HepG2 (cell line): ENCODE results near the gene AS3MT. TPM values are rescaled to one million over a fixed set of nuclear protein-coding genes. Genes with fewer than 3 reads are reported as not detected.

Source experiments
- ATAC-seq: fragments of 200-7000 bp; cut with Tn5 transposase; 3 replicates; pipeline ENCODE4 v1.9.1; 2020; ENCODE audit warnings: mild to moderate bottlenecking, moderate library complexity
- BruUV-seq: library from RNA; stranded (reverse); fragments of 400-500 nt; replicated peaks from 2 replicates; lab custom pipeline; 2021; lab: Mats Ljungman, UMichigan
- CTCF ChIA-PET: fragments of 300-600 bp; formaldehyde crosslinking; extraction: SDS; loops from one replicate; lab custom pipeline; 2021; ENCODE audit warnings: low total read pairs, inconsistent platforms, low intra/inter-chr PET ratio; lab: Yijun Ruan, JAX
- POLR2A ChIA-PET: fragments of 350-600 bp; sonication (Branson Sonifier 250); formaldehyde crosslinking; loops from one replicate; lab custom pipeline; 2020; ENCODE audit warnings: antibody characterized with exemption, inconsistent platforms; lab: Yijun Ruan, JAX
- DNase-seq: peaks from one replicate; pipeline ENCODE4 v3.0.0-alpha.2; 2015; ENCODE audit warnings: low spot score
- FAIRE-seq: peaks from 3 replicates; lab custom pipeline; 2011; peaks lifted over from hg19 to GRCh38; lab: Jason Lieb, UNC
- H2AFZ ChIP-seq: one replicate; pipeline ENCODE4 v1.6.1; 2011; ENCODE audit warnings: low read length, inconsistent platforms
- H3K27ac ChIP-seq: fragments of 300-600 bp; 3 replicates; pipeline ENCODE4 v1.8.0; 2011; ENCODE audit warnings: mixed run types, mild to moderate bottlenecking, mixed read lengths, low read length, inconsistent platforms; ENCODE audit not compliant: insufficient read depth; ENCODE audit errors: extremely low read length
- H3K27me3 ChIP-seq, 2 experiments: fragments of 200-600 bp in 1 of 2; 2 replicates in 1 of 2; 3 replicates in 1 of 2; pipeline versions ENCODE4 v1.6.0 to v1.8.0; 2011; ENCODE audit warnings: low read length in 2 of 2, mild to moderate bottlenecking in 2 of 2, moderate library complexity in 2 of 2, inconsistent platforms in 1 of 2; ENCODE audit not compliant: insufficient read depth in 2 of 2, control insufficient read depth in 1 of 2
- H3K36me3 ChIP-seq, 2 experiments: fragments of 200-600 bp in 1 of 2; replicated peaks in 1 of 2; 2 replicates in 1 of 2; 3 replicates in 1 of 2; pipeline versions ENCODE4 v1.5.1 to v1.8.0; 2011; ENCODE audit warnings: low read length in 2 of 2, inconsistent platforms in 1 of 2; ENCODE audit not compliant: insufficient read depth in 2 of 2, control insufficient read depth in 1 of 2
- H3K4me1 ChIP-seq: 2 replicates; pipeline ENCODE4 v1.5.1; 2012; ENCODE audit warnings: low read length, inconsistent platforms; ENCODE audit not compliant: insufficient read depth
- H3K4me2 ChIP-seq: 2 replicates; pipeline ENCODE4 v1.6.0; 2011; ENCODE audit warnings: low read depth, low read length, inconsistent platforms
- H3K4me3 ChIP-seq, 3 experiments: fragments of 200-600 bp in 1 of 3; sonication (generic), shearing (Covaris generic) in 1 of 3; replicated peaks in 1 of 3; 2 replicates each; pipeline ENCODE4 v1.5.1; 2011 to 2016; ENCODE audit warnings: low read length in 3 of 3, inconsistent platforms in 2 of 3, low read depth in 2 of 3, mild to moderate bottlenecking in 2 of 3, control low read depth in 1 of 3, mixed read lengths in 1 of 3; ENCODE audit not compliant: insufficient read depth in 1 of 3
- H3K79me2 ChIP-seq: one replicate; pipeline ENCODE4 v1.6.1; 2011; ENCODE audit warnings: low read length, inconsistent platforms; ENCODE audit not compliant: insufficient read depth
- H3K9ac ChIP-seq: 2 replicates; pipeline ENCODE4 v1.6.0; 2011; ENCODE audit warnings: mild to moderate bottlenecking, low read depth, low read length, inconsistent platforms; ENCODE audit not compliant: insufficient read depth
- H3K9me3 ChIP-seq: 2 replicates; pipeline ENCODE4 v1.5.1; 2012; ENCODE audit warnings: mild to moderate bottlenecking, low read length
- H4K20me1 ChIP-seq: 2 replicates; pipeline ENCODE4 v1.6.0; 2011; ENCODE audit warnings: inconsistent platforms, mild to moderate bottlenecking, low read length, moderate library complexity; ENCODE audit not compliant: insufficient read depth
- ATM ChIP-seq: fragments of 450-650 bp; IDR thresholded peaks from 2 replicates; pipeline ENCODE4 v1.7.1; 2017; ENCODE audit warnings: mild to moderate bottlenecking, borderline replicate concordance
- DDIT3 ChIP-seq: sonication (generic); formaldehyde crosslinking; IDR thresholded peaks from 2 replicates; pipeline ENCODE4 v1.4.0; 2020; ENCODE audit warnings: mild to moderate bottlenecking, missing genetic modification reagents
- EHMT2 ChIP-seq: fragments of 200-600 bp; sonication (generic); IDR thresholded peaks from 2 replicates; pipeline ENCODE4 v1.7.0; 2017; ENCODE audit warnings: antibody characterized with exemption, low read depth, low read length, borderline replicate concordance
- FOXA3 ChIP-seq: IDR thresholded peaks from 2 replicates; pipeline ENCODE4 v1.6.1; 2016; ENCODE audit warnings: missing genetic modification reagents, missing compliant biosample characterization
- HOXA7 ChIP-seq: sonication (generic); formaldehyde crosslinking; IDR thresholded peaks from 2 replicates; pipeline ENCODE4 v1.8.1; 2022; ENCODE audit warnings: mild to moderate bottlenecking, missing genetic modification reagents, moderate library complexity
- IKZF1 ChIP-seq: fragments of 450-650 bp; IDR thresholded peaks from 2 replicates; pipeline ENCODE4 v1.7.1; 2016
- LBX2 ChIP-seq: sonication (generic); formaldehyde crosslinking; IDR thresholded peaks from 2 replicates; pipeline ENCODE4 v1.5.0; 2020; ENCODE audit warnings: missing genetic modification reagents, mild to moderate bottlenecking, borderline replicate concordance
- MXI1 ChIP-seq: IDR thresholded peaks from 3 replicates; pipeline ENCODE4 v1.6.1; 2012; ENCODE audit warnings: low read depth, low read length, inconsistent platforms, borderline replicate concordance
- NFKB2 ChIP-seq: sonication (generic); formaldehyde crosslinking; IDR thresholded peaks from 2 replicates; pipeline ENCODE4 v1.4.0; 2020; ENCODE audit warnings: missing genetic modification reagents, borderline replicate concordance
- TOPORS ChIP-seq: sonication (generic); formaldehyde crosslinking; IDR thresholded peaks from 2 replicates; pipeline ENCODE4 v1.8.0; 2023; ENCODE audit warnings: mild to moderate bottlenecking, missing genetic modification reagents
- ZBTB37 ChIP-seq: sonication (generic); formaldehyde crosslinking; IDR thresholded peaks from 2 replicates; pipeline ENCODE4 v1.4.0; 2020; ENCODE audit warnings: mild to moderate bottlenecking, missing genetic modification reagents
- ZNF775 ChIP-seq: sonication (generic); formaldehyde crosslinking; IDR thresholded peaks from 2 replicates; pipeline ENCODE4 v1.4.0; 2020; ENCODE audit warnings: missing genetic modification reagents, mild to moderate bottlenecking, moderate library complexity, borderline replicate concordance
- WGBS: methylation state at CpG from one replicate; pipeline ENCODE4 v1.1.6; 2017; ENCODE audit warnings: low lambda C conversion rate; 5-methylcytosine and 5-hydroxymethylcytosine counted together
- in situ Hi-C: cut with HindIII; loops from 2 replicates; pipeline ENCODE4 v1.10.0; 2017; ENCODE audit warnings: low pct_unique_long_range_greater_than_20kb; ENCODE audit not compliant: extremely low pct_ligation_motif_present
- intact Hi-C: fragments of 100-400 bp; cut with micrococcal nuclease; formaldehyde crosslinking; loops from one replicate; pipeline ENCODE4 v1.10.0; 2022; ENCODE audit not compliant: unreplicated experiment
- polyA plus RNA-seq, 8 experiments: library from polyadenylated mRNA; depleted of rRNA in 3 of 8; stranded (reverse) in 7 of 8; unstranded in 1 of 8; fragments of >200 nt; fragmentation: Illumina TruSeq in 4 of 8; extraction: Trizol in 4 of 8; gene quantifications; 2 replicates each; pipeline versions ENCODE4 v1.2.1 to v1.2.3, GENCODE V29; 2011 to 2016; ENCODE audit warnings: low read depth in 4 of 8, missing spikeins in 1 of 8, mixed read lengths in 1 of 8; ENCODE audit not compliant: insufficient read depth in 1 of 8
- total RNA-seq, 5 experiments: library from RNA; depleted of rRNA; stranded (reverse); fragments of >200 nt; fragmentation: Illumina TruSeq; extraction: Trizol; gene quantifications; 2 replicates each; pipeline ENCODE4 v1.2.3, GENCODE V29; 2016; ENCODE audit warnings: low read depth in 1 of 5

AS3MT gene
- total and polyA plus RNA-seq, 2 of the 13 experiments (the other 11 are each of a cell fraction or from before 2014, with no cell fraction given) = 8.7 to 17.4 TPM

- in situ Hi-C loops (no loop called here), intact Hi-C loops (no loop called here)
- H3K9me3 ChIP-seq = no peaks in the 10 kb centered on the region
- H3K27me3 ChIP-seq = no peaks in the 10 kb centered on the region; a peak in 1 of 5 replicates
- DNase-seq = no peak
- no peaks in the 10 kb centered on the region for H3K79me2 ChIP-seq
- no peak for ATAC-seq
- POLR2A ChIA-PET = no interaction called here
- H3K27ac ChIP-seq = no peak overlapping the region
- no peaks in the 10 kb centered on the region for H3K36me3 ChIP-seq
- H3K9ac ChIP-seq = no peak overlapping the region
- H2AFZ ChIP-seq = no peak overlapping the region
- H3K4me3 ChIP-seq = no peak overlapping the region
- no TSS peak for BruUV-seq
- 72% methylated on average over 9 of the region's 9 CpGs for WGBS
- CTCF ChIA-PET = no interaction called here
- H4K20me1 ChIP-seq = no peaks in the 10 kb centered on the region
- no peak overlapping the region for H3K4me2 ChIP-seq
- no peak for TF ChIP-seq ZNF775 (CRISPR knock-in tag)
- no peak for TF ChIP-seq HOXA7 (CRISPR knock-in tag)
- no peak for TF ChIP-seq EHMT2
- no peak for TF ChIP-seq NFKB2 (CRISPR knock-in tag)
- TF ChIP-seq FOXA3 = no peak
- TF ChIP-seq ATM = no peak
- TF ChIP-seq MXI1 = no peak
- TF ChIP-seq LBX2 (CRISPR knock-in tag) = no peak
- peaks cover 32% of the 10 kb centered on the region for H3K4me1 ChIP-seq
- no peak for FAIRE-seq
These were observed 43.0 kb upstream of the AS3MT start for GRCh38 chr10:102826148-102826796.

GRCh38 chr10:102827597-102827975, 41.7 kb upstream of the AS3MT start:
- Histone ChIP-seq H2AFZ (no peak overlapping the region), H3K4me3 (no peak overlapping the region), H3K9me3 (no peaks in the 10 kb centered on the region), H3K27ac (no peak overlapping the region), H3K4me2 (no peak overlapping the region), H3K9ac (no peak overlapping the region), H3K4me1 (peaks cover 40% of the 10 kb centered on the region), H4K20me1 (no peaks in the 10 kb centered on the region), H3K36me3 (no peaks in the 10 kb centered on the region), H3K79me2 (no peaks in the 10 kb centered on the region), H3K27me3 (no peaks in the 10 kb centered on the region; a peak in 2 of 5 replicates)
- FAIRE-seq (no peak), DNase-seq (no peak), ATAC-seq (no peak)
- intact Hi-C loops = no loop called here
- BruUV-seq = no TSS peak
- WGBS = 66% methylated on average over 5 of the region's 5 CpGs
- TF ChIP-seq ZBTB37 (CRISPR knock-in tag) (no peak), IKZF1 (no peak), TOPORS (CRISPR knock-in tag) (no peak), DDIT3 (CRISPR knock-in tag) (no peak)
- CTCF ChIA-PET = no interaction called here
- in situ Hi-C loops = no loop called here
- POLR2A ChIA-PET = interaction anchor here (1.1 to 1.4 kb wide), 2 partner anchors 14 to 51 kb away, joined by 3 to 5 read pairs; no protein-coding TSS in a partner anchor
